Measurements from ENCODE around the gene GABRR2.

The GABRR2 gene

DNA sequence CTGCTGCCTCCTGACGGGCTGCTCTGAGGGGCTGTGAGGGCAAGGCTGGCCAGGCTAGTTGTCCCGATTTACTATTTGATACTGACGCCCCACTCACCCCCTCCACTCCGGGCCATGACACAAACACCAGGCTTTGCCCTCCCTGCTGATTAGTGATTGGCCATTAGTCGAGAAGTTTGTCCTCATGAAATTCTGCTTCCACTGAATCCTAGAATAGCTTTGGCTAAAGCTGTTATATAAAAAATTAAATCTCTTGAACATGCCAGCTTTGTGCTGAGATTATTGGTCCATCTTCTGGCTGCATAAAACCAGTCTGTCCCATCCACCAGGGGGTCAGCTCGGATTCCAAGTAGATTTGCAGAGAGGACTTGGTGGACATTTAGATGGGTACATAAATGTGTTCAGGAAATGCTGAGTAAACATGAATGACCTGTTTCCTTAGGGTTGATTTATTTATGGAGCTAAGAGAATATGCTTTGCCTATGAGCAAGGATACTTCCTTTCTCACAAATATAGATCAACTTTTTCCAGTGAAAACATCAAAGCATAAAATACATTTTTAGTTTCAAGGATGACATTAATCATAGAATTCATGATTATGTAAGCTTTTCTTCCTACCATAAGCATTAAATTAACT, at the start of gene GABRR2:
Gene GABRR2, minus strand, starts transcription at position 51 of the 637 bp plus-strand sequence. CDS start 134 bp downstream, outside the sequence.
- FAIRE-seq (no peak), DNase-seq (ENCODE audit: low spot score) (no peak)

GRCh38 chr6:89364586-89364985, 49.5 kb upstream of the GABRR2 start:
- FAIRE-seq (no peak), DNase-seq (ENCODE audit: low spot score) (no peak)

- DNase-seq (ENCODE audit: low spot score) = no peak
- FAIRE-seq = no peak
Observed at GRCh38 chr6:89361171-89361570, 46.1 kb upstream of the GABRR2 start.

DNA sequence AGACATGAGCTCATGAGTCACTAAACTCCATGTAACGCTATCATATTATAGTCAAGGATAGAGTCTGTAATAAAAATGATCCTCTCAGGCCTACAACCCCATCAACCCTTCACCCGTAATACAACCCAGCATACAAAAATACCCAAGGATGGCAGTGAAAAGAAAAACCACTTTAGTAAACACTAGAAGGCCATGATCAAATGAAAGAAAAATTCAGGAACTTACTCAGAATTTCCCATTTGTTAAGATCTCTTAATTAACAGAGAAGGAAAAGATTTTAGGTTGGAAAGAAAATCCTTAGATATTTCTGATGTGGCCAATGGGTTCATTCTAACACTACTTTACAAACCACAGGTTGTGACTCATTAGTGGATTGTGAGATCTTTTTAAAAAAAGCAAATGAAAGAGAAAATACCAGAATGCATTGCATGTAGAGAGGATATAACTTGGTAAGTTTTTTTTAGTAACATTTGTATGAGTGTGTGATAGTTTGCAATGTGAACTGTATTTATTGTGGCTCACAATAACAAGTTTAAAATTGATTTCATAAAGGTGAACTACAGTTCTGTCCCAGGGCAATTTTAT, 45.4 kb upstream of the GABRR2 start:
- FAIRE-seq = no peak
- no peak for DNase-seq (ENCODE audit: low spot score)

- FAIRE-seq = no peak
Observed at GRCh38 chr6:89359561-89359960, 44.5 kb upstream of the GABRR2 start.

DNA sequence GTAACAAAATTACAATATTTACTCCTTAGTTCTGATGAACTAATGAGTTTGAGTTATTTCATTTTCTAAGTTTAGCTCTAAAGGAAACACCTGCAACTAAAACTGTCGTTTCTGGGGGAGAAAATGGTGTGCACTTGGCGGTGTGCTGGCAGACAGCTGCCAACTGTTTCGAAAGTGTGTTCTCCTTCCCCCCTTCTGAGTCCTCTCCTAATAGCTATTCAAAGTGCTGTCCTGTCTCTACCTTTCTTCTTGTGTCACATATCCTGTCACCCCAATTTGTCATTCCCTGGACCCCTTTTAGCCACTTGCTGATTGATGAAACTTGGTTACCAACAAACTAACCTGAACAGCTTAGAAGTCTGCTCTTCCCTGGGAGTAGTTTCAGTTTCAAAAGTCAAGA, 42.3 kb upstream of the GABRR2 start:
- DNase-seq (ENCODE audit: low spot score) = no peak
- FAIRE-seq = no peak

More at GRCh38 chr6:89359561-89359960, 44.5 kb upstream of the GABRR2 start:
- DNase-seq (ENCODE audit: low spot score) = no peak

GRCh38 chr6:89356642-89357170, 41.6 kb upstream of the GABRR2 start:
- no peak for FAIRE-seq
- DNase-seq (ENCODE audit: low spot score) = no peak

GRCh38 chr6:89355511-89356194, 40.6 kb upstream of the GABRR2 start:
- no peak for DNase-seq (ENCODE audit: low spot score)
- no peak for FAIRE-seq

- FAIRE-seq (no peak), DNase-seq (ENCODE audit: low spot score) (no peak)
Observed at GRCh38 chr6:89353702-89354392, 38.7 kb upstream of the GABRR2 start.

GRCh38 chr6:89353118-89353556, 38.0 kb upstream of the GABRR2 start:
- FAIRE-seq (no peak), DNase-seq (ENCODE audit: low spot score) (no peak)

- peak; percentile 81 for DNase-seq (ENCODE audit: low spot score)
- no peak for FAIRE-seq
Observed at GRCh38 chr6:89352278-89353117, 37.4 kb upstream of the GABRR2 start, which contains the start of gene UBE2J1. Gene UBE2J1 (minus strand): TSS chr6:89352722. CDS start chr6:89352569, 153 bp downstream.

GRCh38 chr6:89351671-89352277, 36.7 kb upstream of the GABRR2 start:
- no peak for FAIRE-seq
- DNase-seq (ENCODE audit: low spot score) = no peak

DNA sequence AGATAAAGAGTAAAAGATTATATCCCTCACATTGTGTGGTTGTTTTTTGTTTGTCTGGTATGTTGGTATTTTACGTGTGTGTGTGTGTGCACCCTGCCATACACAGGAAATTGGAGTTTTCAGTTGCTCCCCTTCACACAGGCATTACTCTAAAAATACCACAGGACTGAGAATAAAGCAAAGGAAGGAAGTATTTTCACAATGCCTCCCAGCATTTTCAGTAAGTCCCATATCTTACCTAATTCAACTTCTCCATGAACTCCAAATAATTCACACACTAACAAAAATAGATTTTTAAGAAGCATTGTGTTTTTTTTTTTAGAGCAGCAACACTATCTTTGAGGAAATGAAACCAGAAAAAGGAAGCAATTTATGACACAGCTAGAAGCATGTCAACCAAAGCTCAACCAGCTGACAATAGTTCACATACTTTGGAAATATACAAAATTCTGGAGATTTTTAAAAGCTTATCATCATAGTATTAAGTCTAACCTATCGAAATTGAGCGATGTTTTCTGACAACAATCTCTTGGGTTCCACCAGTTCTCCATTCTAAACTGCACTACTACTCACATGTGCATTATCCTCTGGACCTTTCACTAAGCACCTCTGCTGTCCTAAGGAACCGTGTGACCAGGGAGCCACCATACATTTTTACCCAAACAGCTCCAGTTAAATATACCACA, 35.3 kb upstream of the GABRR2 start:
- no peak for FAIRE-seq
- no peak for DNase-seq (ENCODE audit: low spot score)

- no peak for DNase-seq (ENCODE audit: low spot score)
- no peak for FAIRE-seq
Observed at GRCh38 chr6:89348372-89348771, 33.3 kb upstream of the GABRR2 start.

DNA sequence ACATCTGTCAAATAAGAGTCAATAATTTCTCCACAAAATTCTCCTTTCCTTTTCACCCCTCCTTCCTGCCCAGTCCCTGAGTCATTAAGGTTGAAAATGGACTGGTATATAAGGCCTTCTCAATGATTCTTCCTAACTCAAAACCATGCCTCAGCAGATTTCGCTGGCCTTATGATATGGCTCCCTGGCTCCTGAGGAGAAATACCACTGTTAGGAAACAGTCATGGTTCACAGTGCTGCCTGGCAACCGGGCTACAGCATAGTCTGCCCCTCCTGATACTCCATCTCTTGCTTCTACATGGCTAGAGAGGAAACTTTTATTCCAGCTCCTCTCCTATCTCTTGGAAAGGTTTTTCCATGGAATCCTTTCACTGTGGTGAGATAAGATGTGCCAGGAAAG, 32.7 kb upstream of the GABRR2 start:
- no peak for DNase-seq (ENCODE audit: low spot score)
- FAIRE-seq = no peak

GRCh38 chr6:89346433-89346832, 31.3 kb upstream of the GABRR2 start:
- DNase-seq (ENCODE audit: low spot score) = no peak

DNA sequence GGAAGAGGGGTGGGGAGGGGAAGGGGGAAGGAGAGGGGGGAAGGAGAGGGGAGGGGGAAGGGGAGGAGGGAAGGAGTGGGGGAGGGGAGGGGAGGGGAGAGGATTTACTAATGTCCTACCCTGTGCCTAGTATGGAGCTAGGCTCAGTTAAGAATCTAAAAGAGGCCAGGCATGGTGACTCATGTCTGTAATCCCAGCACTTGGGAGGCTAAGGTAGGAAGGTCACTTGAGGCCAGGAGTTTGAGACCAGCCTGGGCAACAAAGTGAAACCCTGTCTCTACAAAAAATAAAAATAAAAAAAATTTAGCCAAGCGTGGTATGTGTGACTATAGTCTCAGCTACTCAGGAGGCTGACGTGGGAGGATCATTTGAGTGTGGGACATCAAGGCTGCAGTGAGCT, 24.5 kb upstream of the GABRR2 start:
- FAIRE-seq (no peak), DNase-seq (ENCODE audit: low spot score) (no peak)

More at GRCh38 chr6:89346433-89346832, 31.3 kb upstream of the GABRR2 start:
- no peak for FAIRE-seq

DNA sequence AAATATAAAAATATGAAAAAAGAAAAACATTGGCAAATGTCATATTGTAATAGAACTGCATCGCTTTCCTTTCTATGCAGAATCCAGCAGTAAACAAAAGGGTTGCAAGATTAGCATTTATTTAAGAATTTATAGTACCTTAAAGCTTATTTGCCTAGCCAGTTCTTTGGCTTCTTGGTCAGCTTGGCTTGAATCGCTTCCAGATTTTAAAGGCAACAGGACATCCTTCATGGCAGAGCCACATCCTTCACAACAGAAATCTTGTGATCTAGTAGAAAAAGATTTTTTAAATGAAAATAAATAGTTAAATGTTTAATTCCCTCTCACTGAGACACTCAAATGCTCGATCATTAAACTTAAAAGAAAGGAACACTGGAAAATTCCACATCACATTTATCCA, 20.1 kb upstream of the GABRR2 start:
- FAIRE-seq (no peak), DNase-seq (ENCODE audit: low spot score) (no peak)

DNA sequence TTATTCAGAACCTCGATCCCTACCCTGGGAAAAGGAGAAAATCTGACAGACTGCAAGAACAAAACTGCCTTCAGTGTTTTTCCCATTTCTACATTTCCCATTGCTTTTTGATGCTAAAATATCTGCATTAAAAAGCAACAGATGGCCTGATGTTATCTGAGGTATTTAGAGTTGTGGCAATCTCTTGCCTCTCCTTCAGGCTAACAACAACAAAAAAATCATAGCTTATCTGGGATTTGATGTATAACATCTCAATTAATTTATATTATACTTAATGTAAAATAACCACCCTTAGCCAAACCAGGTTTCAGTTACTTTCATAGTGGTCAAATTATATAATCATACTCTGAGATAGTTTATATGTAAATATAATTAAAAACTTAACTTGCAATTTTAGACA, 15.8 kb upstream of the GABRR2 start:
- no peak for DNase-seq (ENCODE audit: low spot score)
- no peak for FAIRE-seq

DNA sequence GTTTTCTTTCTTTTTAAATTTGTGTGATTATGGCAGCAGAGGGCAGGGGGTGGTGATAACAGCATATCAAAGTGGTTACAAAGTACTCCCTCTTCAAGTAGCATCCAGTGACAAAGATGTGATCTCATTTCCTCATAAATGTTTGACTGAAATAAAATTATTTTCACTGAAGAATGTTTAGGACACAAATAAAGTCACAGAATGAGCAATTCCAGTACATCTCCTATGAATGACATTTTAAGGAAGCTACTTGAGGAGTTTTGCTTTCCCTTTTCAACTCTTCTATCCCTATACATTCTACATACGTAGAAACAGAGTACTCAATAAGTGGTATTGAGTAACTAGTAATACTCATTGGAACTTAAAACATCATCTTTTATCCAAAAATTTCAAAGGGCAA, 13.9 kb upstream of the GABRR2 start:
- FAIRE-seq (no peak), DNase-seq (ENCODE audit: low spot score) (no peak)
